Measurements from ENCODE around the gene XG. TPM values are rescaled to one million over a fixed set of nuclear protein-coding genes. Genes with fewer than 3 reads are reported as not detected.
"Not testable (repeated sequence)": the region's sequence is repeated elsewhere in the genome, so short reads cannot be mapped to it uniquely, and the experiment has no call there.

Gene XG
- total RNA-seq, 1 donor from 2014 or later = 2.4 TPM

GRCh38 chrX:2804858-2805257, 53.0 kb downstream of the XG start:
- DNase-seq (ENCODE audit: low spot score, unreplicated experiment); H3K27ac Mint-ChIP-seq; H3K9me3 Mint-ChIP-seq (ENCODE audit: low read depth); H3K36me3 Mint-ChIP-seq (ENCODE audit: insufficient read depth); H3K4me3 Mint-ChIP-seq (ENCODE audit: low read depth); H3K27me3 Mint-ChIP-seq: not testable (repeated sequence)
- H3K4me1 Mint-ChIP-seq (ENCODE audit: low read depth) = peaks cover 30% of the 10 kb centered on the region

GRCh38 chrX:2811271-2811670, 59.4 kb downstream of the XG start:
- no peak overlapping the region for H3K4me3 Mint-ChIP-seq (ENCODE audit: low read depth)
- no peak for TF ChIP-seq CTCF (IDR thresholded peaks at IDR 0.05; ENCODE audit: unreplicated experiment)
- H3K27me3 Mint-ChIP-seq = no peaks in the 10 kb centered on the region
- H3K4me1 Mint-ChIP-seq (ENCODE audit: low read depth) = peaks cover 12% of the 10 kb centered on the region
- no peak for DNase-seq (ENCODE audit: low spot score, unreplicated experiment)
- H3K36me3 Mint-ChIP-seq (ENCODE audit: insufficient read depth) = peaks cover 1% of the 10 kb centered on the region
- H3K27ac Mint-ChIP-seq = no peak overlapping the region
- H3K9me3 Mint-ChIP-seq (ENCODE audit: low read depth) = peaks cover 3% of the 10 kb centered on the region

GRCh38 chrX:2812161-2812907, 60.5 kb downstream of the XG start:
- not testable (repeated sequence) for H3K36me3 Mint-ChIP-seq (ENCODE audit: insufficient read depth); H3K27me3 Mint-ChIP-seq; H3K9me3 Mint-ChIP-seq (ENCODE audit: low read depth)
- H3K4me3 Mint-ChIP-seq (ENCODE audit: low read depth) = peak overlapping the region; percentile 46
- TF ChIP-seq CTCF (IDR thresholded peaks at IDR 0.05; ENCODE audit: unreplicated experiment) = peak; percentile 72
- H3K27ac Mint-ChIP-seq = peak overlapping the region; percentile 93
- peak; percentile 48 for DNase-seq (ENCODE audit: low spot score, unreplicated experiment)
- H3K4me1 Mint-ChIP-seq (ENCODE audit: low read depth) = peaks cover 12% of the 10 kb centered on the region

GRCh38 chrX:2817036-2817435, 65.2 kb downstream of the XG start:
- no peaks in the 10 kb centered on the region for H3K36me3 Mint-ChIP-seq (ENCODE audit: insufficient read depth)
- H3K9me3 Mint-ChIP-seq (ENCODE audit: low read depth) = no peaks in the 10 kb centered on the region
- TF ChIP-seq CTCF (IDR thresholded peaks at IDR 0.05; ENCODE audit: unreplicated experiment) = no peak
- H3K4me3 Mint-ChIP-seq (ENCODE audit: low read depth) = no peak overlapping the region
- H3K4me1 Mint-ChIP-seq (ENCODE audit: low read depth) = peaks cover 4% of the 10 kb centered on the region
- no peak overlapping the region for H3K27ac Mint-ChIP-seq
- no peak for DNase-seq (ENCODE audit: low spot score, unreplicated experiment)
- H3K27me3 Mint-ChIP-seq = no peaks in the 10 kb centered on the region

GRCh38 chrX:2819345-2820135, 67.7 kb downstream of the XG start:
- peak; percentile 65 for TF ChIP-seq CTCF (IDR thresholded peaks at IDR 0.05; ENCODE audit: unreplicated experiment)
- H3K27me3 Mint-ChIP-seq = no peaks in the 10 kb centered on the region

More at GRCh38 chrX:2819345-2820135, 67.7 kb downstream of the XG start:
- no peaks in the 10 kb centered on the region for H3K9me3 Mint-ChIP-seq (ENCODE audit: low read depth)
- H3K4me3 Mint-ChIP-seq (ENCODE audit: low read depth) = no peak overlapping the region
- H3K36me3 Mint-ChIP-seq (ENCODE audit: insufficient read depth) = no peaks in the 10 kb centered on the region
- peak overlapping the region; percentile 78 for H3K27ac Mint-ChIP-seq
- no peak for DNase-seq (ENCODE audit: low spot score, unreplicated experiment)
- no peaks in the 10 kb centered on the region for H3K4me1 Mint-ChIP-seq (ENCODE audit: low read depth)
